ENCODE data around the gene BTBD16.

Gene BTBD16

DNA sequence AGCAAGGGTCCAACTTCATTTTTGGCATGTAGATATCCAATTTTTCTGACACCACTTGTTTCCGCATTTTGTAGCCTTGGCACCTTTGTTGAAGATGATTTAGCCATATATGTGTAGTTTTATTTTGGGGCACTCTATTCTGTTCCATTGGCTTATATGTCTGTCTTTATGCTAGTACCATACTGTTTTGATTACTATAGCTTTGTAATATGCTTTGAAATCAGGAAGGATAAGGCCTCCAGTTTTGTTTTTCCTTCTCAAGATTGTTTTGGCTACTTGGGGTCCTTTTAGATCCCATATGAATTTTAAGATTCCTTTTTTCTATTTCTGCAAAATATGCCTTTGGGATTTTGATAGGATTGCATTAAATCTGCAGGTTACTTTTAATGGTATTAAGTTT lies 9.5 kb upstream of the BTBD16 start:
- no peak overlapping the region for H3K4me3 ChIP-seq (ENCODE audit: low read depth, low read length)
- no peaks in the 10 kb centered on the region for H3K9me3 ChIP-seq
- no peaks in the 10 kb centered on the region for H3K36me3 ChIP-seq
- TF ChIP-seq, protein P1, sequence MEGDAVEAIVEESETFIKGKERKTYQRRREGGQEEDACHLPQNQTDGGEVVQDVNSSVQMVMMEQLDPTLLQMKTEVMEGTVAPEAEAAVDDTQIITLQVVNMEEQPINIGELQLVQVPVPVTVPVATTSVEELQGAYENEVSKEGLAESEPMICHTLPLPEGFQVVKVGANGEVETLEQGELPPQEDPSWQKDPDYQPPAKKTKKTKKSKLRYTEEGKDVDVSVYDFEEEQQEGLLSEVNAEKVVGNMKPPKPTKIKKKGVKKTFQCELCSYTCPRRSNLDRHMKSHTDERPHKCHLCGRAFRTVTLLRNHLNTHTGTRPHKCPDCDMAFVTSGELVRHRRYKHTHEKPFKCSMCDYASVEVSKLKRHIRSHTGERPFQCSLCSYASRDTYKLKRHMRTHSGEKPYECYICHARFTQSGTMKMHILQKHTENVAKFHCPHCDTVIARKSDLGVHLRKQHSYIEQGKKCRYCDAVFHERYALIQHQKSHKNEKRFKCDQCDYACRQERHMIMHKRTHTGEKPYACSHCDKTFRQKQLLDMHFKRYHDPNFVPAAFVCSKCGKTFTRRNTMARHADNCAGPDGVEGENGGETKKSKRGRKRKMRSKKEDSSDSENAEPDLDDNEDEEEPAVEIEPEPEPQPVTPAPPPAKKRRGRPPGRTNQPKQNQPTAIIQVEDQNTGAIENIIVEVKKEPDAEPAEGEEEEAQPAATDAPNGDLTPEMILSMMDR (IDR thresholded peaks at IDR 0.05; ENCODE audit: low read depth, low read length) = no peak
- H3K4me1 ChIP-seq = no peaks in the 10 kb centered on the region
- DNase-seq = no peak
- H3K27me3 ChIP-seq = no peaks in the 10 kb centered on the region

DNA sequence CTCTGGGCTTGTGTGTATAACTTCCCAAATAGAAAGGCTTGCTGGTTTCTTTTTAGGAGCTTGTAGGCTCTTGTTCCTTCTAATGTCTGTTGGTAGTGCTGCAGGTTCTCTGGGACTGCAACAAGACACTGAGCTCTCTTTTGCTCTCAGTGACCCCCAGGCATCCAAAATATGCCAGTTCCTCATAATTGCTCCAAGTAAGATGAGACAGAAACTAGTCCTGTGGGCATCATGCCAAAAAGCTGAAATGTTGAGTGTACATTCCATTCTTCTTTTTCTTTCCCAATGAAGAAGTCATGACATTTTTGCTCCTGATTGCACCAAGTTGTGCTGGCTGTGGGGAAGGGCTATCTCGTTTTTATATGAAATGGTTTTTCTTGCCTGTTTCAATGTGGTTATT lies 7.1 kb upstream of the BTBD16 start:
- Histone ChIP-seq H3K36me3 (no peaks in the 10 kb centered on the region), H3K4me1 (no peaks in the 10 kb centered on the region), H3K4me3 (ENCODE audit: low read depth, low read length) (no peak overlapping the region), H3K9me3 (no peaks in the 10 kb centered on the region), H3K27me3 (no peaks in the 10 kb centered on the region)
- TF ChIP-seq, protein P1 (IDR thresholded peaks at IDR 0.05; ENCODE audit: low read depth, low read length) = no peak
- DNase-seq = no peak

DNA sequence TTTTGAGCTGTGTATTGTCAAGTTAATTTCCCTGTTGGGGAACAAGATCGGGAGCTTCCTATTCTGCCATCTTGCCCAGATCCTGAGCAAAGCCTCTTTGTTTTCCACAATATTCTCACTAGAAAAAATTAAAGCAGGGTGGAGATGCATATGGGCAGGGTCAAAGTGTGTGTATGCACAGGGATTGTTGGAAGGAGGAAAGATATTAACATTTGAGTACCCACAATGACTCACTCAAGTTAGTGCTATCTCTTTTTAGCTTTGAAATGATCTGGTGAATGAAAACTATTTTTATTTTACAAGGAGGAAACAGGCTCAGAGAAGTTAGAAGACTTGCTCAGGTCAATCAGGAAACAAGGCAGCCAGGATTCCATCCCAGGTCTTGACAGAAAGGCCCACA lies 6.7 kb upstream of the BTBD16 start:
- TF ChIP-seq, protein P1 (IDR thresholded peaks at IDR 0.05; ENCODE audit: low read depth, low read length) = no peak
- Histone ChIP-seq H3K4me1 (no peaks in the 10 kb centered on the region), H3K36me3 (no peaks in the 10 kb centered on the region), H3K9me3 (no peaks in the 10 kb centered on the region), H3K27me3 (no peaks in the 10 kb centered on the region), H3K4me3 (ENCODE audit: low read depth, low read length) (no peak overlapping the region)
- DNase-seq = no peak

DNA sequence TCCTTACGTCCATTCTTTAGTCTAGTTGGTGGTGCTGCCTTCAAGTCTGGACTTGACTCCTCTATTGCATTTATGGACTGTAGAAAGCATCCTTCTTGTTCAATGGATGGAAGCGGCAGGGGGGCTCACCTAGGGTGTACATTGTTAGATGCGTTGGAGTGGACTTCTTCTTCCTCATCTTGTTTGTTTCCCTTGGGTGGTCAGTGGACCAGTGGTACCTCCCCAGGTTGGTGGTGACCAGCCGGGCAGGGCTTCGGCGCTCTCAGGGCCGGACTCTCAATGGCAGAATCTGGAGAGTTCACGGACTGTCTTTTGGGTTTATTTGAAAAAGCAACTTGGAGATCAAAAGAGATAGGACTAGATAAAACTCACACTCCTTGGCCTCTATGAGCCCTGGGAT lies 6.2 kb upstream of the BTBD16 start:
- H3K4me1 ChIP-seq = no peaks in the 10 kb centered on the region
- TF ChIP-seq, protein P1 (IDR thresholded peaks at IDR 0.05; ENCODE audit: low read depth, low read length) = no peak
- H3K27me3 ChIP-seq = no peaks in the 10 kb centered on the region
- no peak for DNase-seq
- H3K4me3 ChIP-seq (ENCODE audit: low read depth, low read length) = no peak overlapping the region
- no peaks in the 10 kb centered on the region for H3K9me3 ChIP-seq
- H3K36me3 ChIP-seq = no peaks in the 10 kb centered on the region

DNA sequence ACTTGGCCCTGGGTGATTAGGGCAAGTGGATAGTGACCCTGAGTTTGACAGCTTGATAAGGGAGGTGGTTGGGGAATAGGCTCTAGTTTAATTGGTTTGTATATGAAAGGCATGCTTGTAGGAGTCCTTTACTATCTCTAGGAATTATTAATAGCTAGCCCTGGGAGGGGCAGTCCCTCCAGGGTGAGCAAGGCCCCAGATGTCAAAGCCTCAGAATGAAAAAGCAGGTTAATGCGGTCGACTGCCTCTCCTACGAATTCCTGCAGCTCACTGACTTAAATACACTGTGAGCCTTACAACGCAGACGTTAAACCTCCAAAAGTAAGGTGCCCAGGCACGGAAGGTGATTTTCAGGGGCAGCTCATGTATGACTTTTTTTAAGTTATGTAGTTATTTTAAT lies 5.2 kb upstream of the BTBD16 start:
- Histone ChIP-seq H3K4me1 (no peaks in the 10 kb centered on the region), H3K9me3 (no peaks in the 10 kb centered on the region), H3K36me3 (no peaks in the 10 kb centered on the region), H3K27me3 (no peaks in the 10 kb centered on the region), H3K4me3 (ENCODE audit: low read depth, low read length) (no peak overlapping the region)
- TF ChIP-seq, protein P1 (IDR thresholded peaks at IDR 0.05; ENCODE audit: low read depth, low read length) = no peak
- no peak for DNase-seq

DNA sequence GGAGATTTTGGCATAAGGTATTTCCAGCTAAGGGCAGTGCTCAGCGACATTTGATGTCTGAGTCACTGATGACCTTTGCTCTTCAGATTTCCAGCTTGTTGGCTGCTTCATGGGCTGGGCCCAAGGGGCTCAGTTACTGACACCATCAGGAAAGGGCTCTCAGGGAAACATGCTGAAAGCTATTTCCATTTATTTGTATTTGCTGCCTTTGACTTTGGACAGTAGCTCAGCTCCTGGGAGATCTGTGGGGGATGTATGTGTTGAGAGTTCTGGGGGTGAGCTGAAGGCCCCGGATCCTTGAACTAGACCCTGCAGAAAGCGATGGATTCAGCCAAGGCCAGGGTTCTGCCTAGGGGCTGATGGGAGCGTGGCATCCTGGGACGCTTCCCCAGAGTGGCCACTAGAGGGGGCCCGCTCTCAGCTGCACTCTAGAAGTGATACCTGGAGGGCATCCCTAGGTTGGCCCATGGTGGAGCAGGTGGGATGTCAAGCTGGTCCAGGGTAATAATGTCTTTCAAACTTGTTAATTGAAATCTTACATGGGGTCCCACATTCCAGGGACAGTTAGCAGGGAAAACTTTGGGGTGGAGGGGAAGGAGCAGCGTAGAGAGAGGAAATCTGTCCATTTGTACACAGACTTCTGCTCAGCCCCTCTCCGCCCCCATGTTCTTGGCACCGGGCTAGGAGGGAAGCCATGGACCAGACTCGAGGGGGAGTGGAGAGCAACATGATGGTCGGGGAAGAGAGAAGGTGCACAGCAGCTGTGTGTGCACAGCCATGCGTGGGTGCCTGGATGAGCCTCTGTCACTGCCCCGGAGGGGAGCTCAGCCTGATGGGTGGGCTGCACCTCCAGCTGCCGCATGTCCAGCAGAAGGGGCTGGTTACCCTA lies 3.0 kb upstream of the BTBD16 start:
- H3K27me3 ChIP-seq = no peaks in the 10 kb centered on the region
- H3K4me3 ChIP-seq (ENCODE audit: low read depth, low read length) = no peak overlapping the region
- no peaks in the 10 kb centered on the region for H3K9me3 ChIP-seq
- no peaks in the 10 kb centered on the region for H3K4me1 ChIP-seq
- TF ChIP-seq, protein P1 (IDR thresholded peaks at IDR 0.05; ENCODE audit: low read depth, low read length) = peak; percentile 90
- no peaks in the 10 kb centered on the region for H3K36me3 ChIP-seq
- peak; percentile 62 for DNase-seq
